HG03469 (cell line): ENCODE measurements around the gene KCNG2.

Experiments used
- ATAC-seq: cut with Tn5 transposase; IDR thresholded peaks from one replicate; pipeline ENCODE4 v1.9.1; 2021; ENCODE audit warnings: mild to moderate bottlenecking, moderate library complexity, moderate number of reproducible peaks; ENCODE audit not compliant: unreplicated experiment

Gene KCNG2

DNA sequence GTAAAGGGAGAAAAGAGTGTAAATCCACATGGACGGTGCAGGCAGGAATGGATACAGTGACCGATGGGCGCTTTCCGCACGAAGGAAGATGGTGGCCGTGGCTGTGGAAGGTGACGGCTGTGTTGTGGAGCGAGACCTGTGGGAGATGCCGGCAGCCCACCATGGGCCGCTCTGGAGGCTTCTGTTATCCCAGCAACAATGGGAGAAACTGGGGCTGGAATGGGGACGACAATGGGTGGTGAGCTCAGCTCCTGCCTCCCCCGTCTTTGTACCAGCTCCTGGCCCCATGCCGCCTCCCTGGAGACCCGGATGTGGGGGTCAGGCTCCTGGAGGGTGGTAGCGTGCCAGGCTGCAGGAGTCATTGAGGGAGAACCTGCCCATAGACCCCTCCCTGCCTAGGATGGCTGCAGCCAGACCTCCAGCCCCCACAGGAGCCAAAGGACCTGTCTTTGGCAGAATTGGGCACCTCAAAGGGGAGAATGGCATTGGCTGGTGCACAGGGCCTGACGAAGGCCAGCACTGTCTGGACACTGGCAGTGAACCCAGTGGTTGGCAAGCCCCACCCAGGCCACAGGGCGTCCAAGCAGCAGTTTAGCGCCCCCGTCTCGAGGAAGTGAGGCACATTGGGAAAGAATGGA is 81.1 kb downstream of the KCNG2 start:
- ATAC-seq: no peak

GRCh38 chr18:79879566-79879965 is 81.8 kb downstream of the KCNG2 start:
- no peak for ATAC-seq

DNA sequence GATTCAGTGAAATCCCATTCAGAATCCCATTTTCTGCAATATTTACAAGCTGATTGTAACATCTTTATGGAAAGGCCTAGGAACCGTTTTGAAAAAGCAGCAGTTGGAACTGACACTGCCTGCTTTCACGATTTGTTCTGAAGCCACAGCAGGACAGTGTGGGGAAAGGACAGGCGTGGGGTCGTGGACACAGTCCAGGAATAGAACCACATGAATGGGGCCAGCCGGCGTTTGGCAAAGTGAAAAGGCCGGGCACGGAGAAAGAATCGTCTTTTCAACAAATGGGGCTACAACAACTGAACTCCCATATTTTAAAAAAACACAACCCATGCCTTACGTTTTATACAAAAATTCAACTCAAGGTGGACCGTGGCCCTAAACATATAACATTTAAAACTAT is 84.0 kb downstream of the KCNG2 start:
- ATAC-seq: no peak

DNA sequence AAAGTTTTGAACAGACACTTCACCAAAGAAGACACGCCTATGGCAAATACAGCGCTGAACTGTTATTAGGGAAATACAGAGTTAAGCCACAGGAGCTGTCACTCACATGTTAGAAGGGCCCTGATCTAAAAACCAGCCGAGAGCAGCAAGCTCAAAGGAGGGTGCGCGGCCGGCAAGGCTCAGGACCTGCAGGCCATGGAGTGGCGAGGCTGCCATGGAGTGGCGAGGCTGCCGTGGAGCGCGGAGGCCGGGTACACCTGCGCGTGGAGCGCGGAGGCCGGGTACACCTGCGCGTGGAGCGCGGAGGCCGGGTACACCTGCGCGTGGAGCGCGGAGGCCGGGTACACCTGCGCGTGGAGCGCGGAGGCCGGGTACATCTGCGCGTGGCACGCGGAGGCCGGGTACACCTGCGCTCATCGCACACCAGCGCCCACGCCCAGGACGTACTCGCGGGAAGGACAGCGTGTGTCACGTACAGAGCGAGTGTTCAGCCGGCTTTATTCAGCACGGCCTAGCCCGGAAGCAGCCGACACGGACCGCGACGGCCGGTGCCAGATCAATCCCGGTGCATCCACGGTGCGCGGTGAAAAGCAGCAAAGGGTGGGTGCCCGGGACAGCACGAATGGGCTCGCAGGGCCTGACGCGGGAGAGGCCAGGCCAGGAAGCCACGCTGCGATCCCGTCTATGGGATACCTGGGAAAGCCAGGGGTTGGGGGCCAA is 84.9 kb downstream of the KCNG2 start:
- ATAC-seq: no peak

GRCh38 chr18:79883461-79884293 is 85.9 kb downstream of the KCNG2 start:
- ATAC-seq: no peak

- no peak for ATAC-seq
These were observed 86.7 kb downstream of the KCNG2 start for GRCh38 chr18:79884294-79884962.

GRCh38 chr18:79884963-79885728 is 87.4 kb downstream of the KCNG2 start:
- no peak for ATAC-seq

- ATAC-seq: no peak
These were observed 89.7 kb downstream of the KCNG2 start for GRCh38 chr18:79887181-79888000.

DNA sequence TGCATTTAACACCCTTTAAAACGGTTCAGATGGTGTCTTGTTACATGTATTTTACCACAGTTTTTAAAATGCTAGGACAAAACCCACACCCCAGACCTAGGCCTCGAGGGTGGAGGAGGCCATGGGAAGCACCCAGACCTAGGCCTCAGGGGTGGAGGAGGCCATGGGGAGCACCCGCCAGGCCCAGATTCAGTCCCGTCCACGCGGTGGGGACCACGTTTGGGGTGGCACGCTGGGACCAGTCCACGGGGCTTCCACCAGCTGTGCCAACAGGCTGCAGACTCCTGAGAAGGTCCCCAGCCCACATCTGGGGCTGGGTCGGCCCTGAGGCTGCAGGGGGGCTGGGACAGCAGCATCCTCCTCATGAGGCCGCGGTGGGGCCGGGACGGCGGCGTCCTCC is 90.3 kb downstream of the KCNG2 start:
- no peak for ATAC-seq

GRCh38 chr18:79889569-79889968 is 91.8 kb downstream of the KCNG2 start:
- ATAC-seq: no peak

- no peak for ATAC-seq
These were observed 92.9 kb downstream of the KCNG2 start for GRCh38 chr18:79890674-79891073.

DNA sequence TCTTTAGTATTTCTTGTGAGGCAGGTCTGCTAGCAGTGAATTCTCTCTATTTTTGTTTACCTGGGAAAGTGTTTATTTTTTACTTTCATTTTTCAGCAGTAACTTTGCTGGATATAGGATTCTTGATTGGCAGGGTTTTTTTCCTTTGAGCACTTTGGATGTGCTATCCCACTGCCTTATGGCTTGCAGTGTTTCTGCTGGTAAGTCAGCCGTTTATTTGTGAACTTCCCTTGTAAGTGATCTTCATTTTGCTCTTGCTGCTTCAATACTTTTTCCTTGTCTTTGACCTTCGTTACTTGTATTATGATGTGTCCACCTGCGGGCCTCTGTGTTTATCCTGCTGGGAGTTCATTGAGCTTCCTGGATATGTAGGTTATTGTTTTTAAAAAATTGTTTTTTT is 99.0 kb downstream of the KCNG2 start:
- ATAC-seq: no peak

- no peak for ATAC-seq
These were observed 100.3 kb downstream of the KCNG2 start for GRCh38 chr18:79897940-79898625.

DNA sequence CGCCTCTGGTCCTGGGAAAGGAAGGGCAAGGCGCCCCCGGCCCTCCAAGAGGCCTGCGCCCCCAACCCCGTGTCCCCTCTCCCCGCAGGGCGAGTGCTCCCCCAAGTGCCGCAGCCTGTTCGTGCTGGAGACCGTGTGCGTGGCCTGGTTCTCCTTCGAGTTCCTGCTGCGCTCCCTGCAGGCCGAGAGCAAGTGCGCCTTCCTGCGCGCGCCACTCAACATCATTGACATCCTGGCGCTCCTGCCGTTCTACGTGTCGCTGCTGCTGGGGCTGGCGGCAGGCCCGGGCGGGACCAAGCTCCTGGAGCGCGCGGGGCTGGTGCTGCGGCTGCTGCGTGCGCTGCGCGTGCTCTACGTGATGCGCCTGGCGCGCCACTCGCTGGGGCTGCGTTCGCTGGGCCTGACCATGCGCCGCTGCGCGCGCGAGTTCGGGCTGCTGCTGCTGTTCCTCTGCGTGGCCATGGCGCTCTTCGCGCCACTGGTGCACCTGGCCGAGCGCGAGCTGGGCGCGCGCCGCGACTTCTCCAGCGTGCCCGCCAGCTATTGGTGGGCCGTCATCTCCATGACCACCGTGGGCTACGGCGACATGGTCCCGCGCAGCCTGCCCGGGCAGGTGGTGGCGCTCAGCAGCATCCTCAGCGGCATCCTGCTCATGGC is 101.3 kb downstream of the KCNG2 start:
- no peak for ATAC-seq

DNA sequence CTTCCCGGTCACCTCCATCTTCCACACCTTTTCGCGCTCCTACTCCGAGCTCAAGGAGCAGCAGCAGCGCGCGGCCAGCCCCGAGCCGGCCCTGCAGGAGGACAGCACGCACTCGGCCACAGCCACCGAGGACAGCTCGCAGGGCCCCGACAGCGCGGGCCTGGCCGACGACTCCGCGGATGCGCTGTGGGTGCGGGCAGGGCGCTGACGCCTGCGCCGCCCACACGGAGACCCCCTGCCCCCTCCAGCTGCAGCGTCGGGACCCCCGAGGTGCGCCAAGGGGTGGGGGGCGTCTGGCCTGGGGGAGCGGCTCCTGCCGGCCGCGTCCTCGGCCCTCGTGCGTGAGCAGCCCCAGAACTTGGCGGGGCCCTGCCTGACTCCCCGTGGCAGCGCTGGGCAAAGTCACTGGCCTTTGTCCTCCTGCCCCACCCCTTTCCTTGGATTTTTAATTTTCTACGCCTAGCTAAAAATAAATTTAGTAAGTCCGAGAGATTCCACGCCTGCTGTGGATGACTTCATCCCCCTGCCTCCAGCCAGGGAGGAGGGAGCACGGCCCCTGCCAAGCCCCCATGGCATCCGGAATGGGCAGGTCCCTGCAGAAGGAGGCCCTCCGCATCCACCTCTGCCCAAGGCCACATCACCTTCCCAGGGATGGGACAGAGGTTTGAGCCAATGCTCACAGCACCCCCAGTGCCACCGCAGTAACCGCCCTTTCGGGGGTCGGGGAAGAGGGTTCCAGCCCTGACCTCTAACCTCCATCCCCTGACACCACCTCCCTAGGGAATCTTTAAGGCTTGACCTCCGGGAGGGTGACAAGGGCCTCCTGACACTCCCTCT is 102.1 kb downstream of the KCNG2 start:
- ATAC-seq: no peak

DNA sequence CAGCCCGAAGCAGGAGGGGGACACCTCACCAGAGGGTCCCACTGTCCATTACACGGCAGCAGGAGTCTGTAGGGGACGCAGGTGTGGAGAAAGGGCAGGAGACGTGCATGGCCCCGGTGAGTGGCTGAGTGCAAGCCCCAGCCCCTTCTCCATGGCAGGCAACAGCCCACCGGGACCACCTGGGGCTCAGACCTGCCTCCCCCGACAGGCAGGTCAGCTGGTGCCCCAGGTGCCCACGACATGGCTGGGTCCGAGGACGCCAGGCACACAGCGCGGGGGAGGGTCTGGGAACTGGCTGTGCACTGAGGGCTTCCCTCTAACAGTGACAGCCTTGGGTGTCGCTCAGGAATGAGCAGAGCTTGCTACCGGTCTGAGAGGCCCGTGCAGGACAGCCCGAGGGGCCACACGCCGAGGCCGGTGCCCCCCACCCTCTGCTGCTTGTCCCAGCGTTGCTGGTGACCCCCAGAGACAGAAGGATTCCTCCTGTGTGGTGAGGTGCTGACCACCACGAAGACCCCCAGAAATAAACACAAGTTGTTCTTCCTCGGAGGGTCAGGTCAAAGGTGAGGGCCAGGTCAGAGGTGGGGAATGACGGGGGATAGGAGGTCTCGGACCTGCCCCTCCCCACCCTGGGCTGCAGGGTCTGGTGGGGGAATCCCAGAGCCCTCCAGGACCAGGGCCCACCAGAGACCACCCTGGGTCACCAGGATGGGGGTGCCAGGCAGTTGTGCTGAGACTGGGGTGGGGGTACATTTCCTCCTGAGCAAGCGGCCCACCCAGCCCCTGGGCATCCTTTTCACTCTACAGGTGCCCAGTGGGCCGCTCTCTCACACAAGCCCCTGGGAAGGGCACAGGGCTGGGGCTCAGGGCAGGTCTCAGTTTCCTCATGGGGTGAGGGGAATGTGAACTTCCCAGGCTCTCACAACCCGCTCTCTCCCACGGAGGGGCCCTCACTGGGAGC is 103.2 kb downstream of the KCNG2 start:
- no peak for ATAC-seq

- no peak for ATAC-seq
These were observed 103.9 kb downstream of the KCNG2 start for GRCh38 chr18:79901665-79902064.
